Erythroblast (primary cell): Measurements from ENCODE around the gene AAK1.

Experiments used
- GATA1 ChIP-seq: IDR thresholded peaks from 2 replicates; pipeline ENCODE4 v1.6.1; 2011; ENCODE audit warnings: low read depth, mild to moderate bottlenecking, control low read depth, low read length, moderate library complexity
- POLR2A ChIP-seq: IDR thresholded peaks from 2 replicates; pipeline ENCODE4 v1.6.1; 2011; ENCODE audit warnings: mild to moderate bottlenecking, low read length

- TF ChIP-seq POLR2A = no peak
- TF ChIP-seq GATA1 = no peak
These were observed 21.6 kb upstream of the AAK1 start for GRCh38 chr2:69665152-69665551.
